HCT116 (cell line): ENCODE results near the gene RASGRP2. TPM values are rescaled to one million over a fixed set of nuclear protein-coding genes. Genes with fewer than 3 reads are reported as not detected.
A peak's percentile ranks its signal among the peaks of the same experiment; 100 is the strongest.

Experiments
- ATAC-seq: fragments of 200-7000 bp; cut with Tn5 transposase; 2 replicates; pipeline ENCODE4 v1.9.1; 2020; ENCODE audit warnings: mild to moderate bottlenecking, moderate library complexity
- BruUV-seq: library from RNA; stranded (reverse); fragments of 400-500 nt; replicated peaks from 2 replicates; lab custom pipeline; 2021; lab: Mats Ljungman, UMichigan
- CTCF ChIA-PET: fragments of 300-600 bp; sonication (Branson Sonifier 250); formaldehyde crosslinking; loops from one replicate; lab custom pipeline; 2021; ENCODE audit warnings: antibody characterized with exemption; lab: Charles Lee
- POLR2A ChIA-PET: fragments of 300-600, 350-600 bp; sonication (Branson Sonifier 250); formaldehyde crosslinking; loops from one replicate; lab custom pipeline; 2021; ENCODE audit warnings: antibody characterized with exemption; lab: Charles Lee
- RAD21 ChIA-PET, 2 experiments: fragments of 300-600 bp; sonication (Branson Sonifier 250); formaldehyde crosslinking; loops; one replicate each; lab custom pipeline; 2023; ENCODE audit warnings: low total read pairs in 2 of 2; ENCODE audit not compliant: uncharacterized antibody in 2 of 2, unreplicated experiment in 2 of 2, low non-redundant PET in 1 of 2; lab: Charles Lee
- DNase-seq: peaks from one replicate; pipeline ENCODE4 v3.0.0-alpha.2; 2010; ENCODE audit warnings: low read depth, low spot score
- H2AFZ ChIP-seq: fragments of 200-600 bp; shearing (Covaris generic), sonication (generic); 2 replicates; pipeline ENCODE4 v1.6.1; 2017; ENCODE audit warnings: low read depth, mixed run types, mixed read lengths, antibody characterized with exemption, low read length; ENCODE audit not compliant: poor library complexity, severe bottlenecking
- H3K27ac ChIP-seq: 2 replicates; pipeline ENCODE4 v1.5.1; 2012; ENCODE audit warnings: low read depth, low read length
- H3K27me3 ChIP-seq: fragments of 200-600 bp; sonication (generic); 2 replicates; pipeline ENCODE4 v1.6.1; 2016; ENCODE audit warnings: mixed run types, low read length, mixed read lengths; ENCODE audit not compliant: insufficient read depth
- H3K36me3 ChIP-seq, 2 experiments: fragments of 200-500 bp in 1 of 2; fragments of 200-600 bp in 1 of 2; sonication (Bioruptor generic) in 1 of 2; sonication (generic) in 1 of 2; 2 replicates each; pipeline versions ENCODE4 v1.5.1 to v1.6.1; 2014 to 2016; ENCODE audit warnings: low read length in 2 of 2, inconsistent platforms in 1 of 2, mixed read lengths in 1 of 2, mixed run types in 1 of 2; ENCODE audit not compliant: insufficient read depth in 2 of 2, control insufficient read depth in 1 of 2
- H3K4me1 ChIP-seq, 2 experiments: fragments of 200-600 bp in 1 of 2; sonication (generic) in 1 of 2; 2 replicates each; pipeline versions ENCODE4 v1.5.1 to v1.6.1; 2012 to 2017; ENCODE audit warnings: low read length in 2 of 2, inconsistent platforms in 1 of 2, mild to moderate bottlenecking in 1 of 2, mixed read lengths in 1 of 2, mixed run types in 1 of 2, moderate library complexity in 1 of 2; ENCODE audit not compliant: insufficient read depth in 2 of 2, control insufficient read depth in 1 of 2
- H3K4me2 ChIP-seq: fragments of 200-600 bp; sonication (generic); 2 replicates; pipeline ENCODE4 v1.6.1; 2017; ENCODE audit warnings: mixed run types, low read length, mixed read lengths
- H3K4me3 ChIP-seq, 2 experiments: fragments of 200-600 bp in 1 of 2; sonication (generic) in 1 of 2; replicated peaks in 1 of 2; 2 replicates each; pipeline ENCODE4 v1.5.1; 2011 to 2016; ENCODE audit warnings: low read length in 2 of 2, control low read depth in 1 of 2, low read depth in 1 of 2, mild to moderate bottlenecking in 1 of 2, mixed read lengths in 1 of 2, mixed run types in 1 of 2
- H3K79me2 ChIP-seq: fragments of 200-600 bp; sonication (generic); 2 replicates; pipeline ENCODE4 v1.6.1; 2017; ENCODE audit warnings: mild to moderate bottlenecking, mixed run types, low read length, moderate library complexity, mixed read lengths; ENCODE audit not compliant: insufficient read depth
- H3K9ac ChIP-seq: fragments of 200-600 bp; sonication (generic); 2 replicates; pipeline ENCODE4 v1.6.1; 2016; ENCODE audit warnings: low read length, mixed read lengths
- H3K9me2 ChIP-seq: fragments of 200-600 bp; sonication (generic), shearing (Covaris generic); 2 replicates; pipeline ENCODE4 v1.6.1; 2017; ENCODE audit warnings: mixed run types, mild to moderate bottlenecking, moderate library complexity; ENCODE audit not compliant: insufficient read depth
- H3K9me3 ChIP-seq, 2 experiments: fragments of 200-500 bp in 1 of 2; fragments of 200-600 bp in 1 of 2; sonication (Bioruptor generic) in 1 of 2; sonication (generic) in 1 of 2; 2 replicates each; pipeline ENCODE4 v1.6.1; 2014 to 2017; ENCODE audit warnings: low read length in 2 of 2, mixed read lengths in 2 of 2, inconsistent platforms in 1 of 2, low read depth in 1 of 2, mild to moderate bottlenecking in 1 of 2, mixed run types in 1 of 2, moderate library complexity in 1 of 2; ENCODE audit not compliant: control insufficient read depth in 1 of 2, insufficient read depth in 1 of 2
- H4K20me1 ChIP-seq: fragments of 200-600 bp; sonication (generic), shearing (Covaris generic); 2 replicates; pipeline ENCODE4 v1.6.1; 2017; ENCODE audit warnings: mixed run types, mild to moderate bottlenecking, moderate library complexity; ENCODE audit not compliant: insufficient read depth
- CEBPB ChIP-seq: IDR thresholded peaks from 2 replicates; pipeline ENCODE4 v1.6.1; 2012; ENCODE audit warnings: low read depth
- CTCF ChIP-seq, 3 experiments: fragments of 200-600 bp in 1 of 3; sonication (generic) in 1 of 3; IDR thresholded peaks in 2 of 3; conservative IDR thresholded peaks in 1 of 3; 2 replicates each; pipeline ENCODE4 v1.5.1; 2012 to 2017; ENCODE audit warnings: low read depth in 2 of 3, low read length in 2 of 3, antibody characterized with exemption in 1 of 3, borderline replicate concordance in 1 of 3, control low read depth in 1 of 3, mild to moderate bottlenecking in 1 of 3, mixed read lengths in 1 of 3, mixed run types in 1 of 3, moderate library complexity in 1 of 3; ENCODE audit not compliant: insufficient read depth in 1 of 3
- ELF1 ChIP-seq: IDR thresholded peaks from 2 replicates; pipeline ENCODE4 v1.6.1; 2012; ENCODE audit warnings: low read depth, borderline replicate concordance
- EZH2 ChIP-seq: fragments of 200-600 bp; sonication (generic); IDR thresholded peaks from 2 replicates; pipeline ENCODE4 v1.6.1; 2017; ENCODE audit warnings: antibody characterized with exemption, mixed run types
- intact Hi-C: fragments of 100-400 bp; cut with micrococcal nuclease; formaldehyde crosslinking; loops from 2 replicates; pipeline ENCODE4 v1.10.0; 2022
- total RNA-seq: library from RNA; stranded (reverse); gene quantifications from one replicate; pipeline ENCODE4 v1.2.1, GENCODE V29; 2021; ENCODE audit not compliant: unreplicated experiment

RASGRP2 gene
- total RNA-seq, 1 experiment from 2014 or later = 12.8 TPM

GRCh38 chr11:64736654-64737053, 7.3 kb downstream of the RASGRP2 start:
- no TSS peak for BruUV-seq
- no peak overlapping the region for H2AFZ ChIP-seq
- no peak for ATAC-seq
- H3K4me2 ChIP-seq = peak overlapping the region; percentile 43
- no peak overlapping the region for H3K4me3 ChIP-seq
- H3K4me1 ChIP-seq = peaks cover 7 to 10% of the 10 kb centered on the region in 2 experiments
- POLR2A ChIA-PET = no interaction called here
- RAD21 ChIA-PET = interaction anchor here in 1 of 2 experiments (0.6 kb wide), 1 partner anchor 84 kb away, joined by 5 read pairs; no protein-coding TSS in a partner anchor
- H3K9ac ChIP-seq = no peak overlapping the region
- no peaks in the 10 kb centered on the region for H4K20me1 ChIP-seq
- H3K9me2 ChIP-seq = no peaks in the 10 kb centered on the region
- DNase-seq = no peak
- no peaks in the 10 kb centered on the region for H3K9me3 ChIP-seq
- H3K27me3 ChIP-seq = no peaks in the 10 kb centered on the region
- H3K27ac ChIP-seq = no peak overlapping the region
- H3K36me3 ChIP-seq = no peaks in the 10 kb centered on the region
- intact Hi-C loops = no loop called here
- TF ChIP-seq CTCF (IDR thresholded peaks at IDR 0.05 in 2 of 3, conservative IDR thresholded peaks at IDR 0.05 in 1 of 3; ENCODE audit: borderline replicate concordance in 1 of 3, insufficient read depth in 1 of 3, low read depth in 2 of 3, low read length in 2 of 3) = no peak
- no peaks in the 10 kb centered on the region for H3K79me2 ChIP-seq
- CTCF ChIA-PET = interaction anchor here (1.2 kb wide), 2 partner anchors 48 to 287 kb away, joined by 3 read pairs; no protein-coding TSS in a partner anchor

- DNase-seq (no peak), ATAC-seq (no peak)
- intact Hi-C loops = no loop called here
- Histone ChIP-seq H3K9ac (no peak overlapping the region), H4K20me1 (no peaks in the 10 kb centered on the region), H3K9me2 (no peaks in the 10 kb centered on the region), H3K27me3 (no peaks in the 10 kb centered on the region), H3K4me3 (no peak overlapping the region), H3K79me2 (no peaks in the 10 kb centered on the region), H3K4me1 (peaks cover 7 to 10% of the 10 kb centered on the region in 2 experiments), H3K27ac (no peak overlapping the region), H3K9me3 (no peaks in the 10 kb centered on the region), H2AFZ (no peak overlapping the region), H3K4me2 (no peak overlapping the region), H3K36me3 (no peaks in the 10 kb centered on the region)
- BruUV-seq = no TSS peak
- TF ChIP-seq ELF1 (no peak), CTCF (IDR thresholded peaks at IDR 0.05 in 2 of 3, conservative IDR thresholded peaks at IDR 0.05 in 1 of 3; ENCODE audit: borderline replicate concordance in 1 of 3, insufficient read depth in 1 of 3, low read depth in 2 of 3, low read length in 2 of 3) (no peak), EZH2 (no peak), CEBPB (no peak)
- RAD21 ChIA-PET = no interaction called here
- CTCF ChIA-PET = interaction anchor here (1.2 kb wide), 2 partner anchors 47 to 286 kb away, joined by 3 read pairs; no protein-coding TSS in a partner anchor
- POLR2A ChIA-PET = no interaction called here
Observed at GRCh38 chr11:64735725-64736259, 8.2 kb downstream of the RASGRP2 start.
